Neural progenitor cell (in vitro differentiated cells): Measurements from ENCODE around the gene FLAD1. TPM values are rescaled to one million over a fixed set of nuclear protein-coding genes. Genes with fewer than 3 reads are reported as not detected.
A peak's percentile ranks its signal among the peaks of the same experiment; 100 is the strongest.

ENCODE experiments used
- DNase-seq: peaks from one replicate; pipeline ENCODE4 v3.0.0-alpha.2; 2016; ENCODE audit warnings: low spot score
- H2AFZ ChIP-seq: fragments of 200-600 bp; sonication (generic); replicated peaks from 2 replicates; pipeline ENCODE4 v1.6.1; 2016; ENCODE audit warnings: antibody characterized with exemption
- H3F3A ChIP-seq: fragments of 200-600 bp; sonication (generic); 2 replicates; pipeline ENCODE4 v1.6.1; 2016; ENCODE audit warnings: antibody characterized with exemption, low read depth
- H3K27ac ChIP-seq: fragments of 200-600 bp; sonication (generic); 2 replicates; pipeline ENCODE4 v1.5.1; 2016; ENCODE audit warnings: mild to moderate bottlenecking
- H3K27me3 ChIP-seq: fragments of 200-600 bp; sonication (generic); 2 replicates; pipeline ENCODE4 v1.6.1; 2016; ENCODE audit warnings: mild to moderate bottlenecking, moderate library complexity
- H3K36me3 ChIP-seq: fragments of 200-600 bp; sonication (generic); 2 replicates; pipeline ENCODE4 v1.5.1; 2016
- H3K4me1 ChIP-seq: fragments of 200-600 bp; sonication (generic); 2 replicates; pipeline ENCODE4 v1.6.1; 2016; ENCODE audit warnings: mixed run types
- H3K4me2 ChIP-seq: fragments of 200-600 bp; sonication (generic); 2 replicates; pipeline ENCODE4 v1.6.1; 2016
- H3K4me3 ChIP-seq: fragments of 200-600 bp; sonication (generic); 2 replicates; pipeline ENCODE4 v1.5.1; 2016
- H3K79me2 ChIP-seq: fragments of 200-600 bp; sonication (generic); 2 replicates; pipeline ENCODE4 v1.6.1; 2016; ENCODE audit warnings: low read depth
- H3K9ac ChIP-seq: fragments of 200-600 bp; sonication (generic); 2 replicates; pipeline ENCODE4 v1.6.1; 2016
- H3K9me3 ChIP-seq: fragments of 200-600 bp; sonication (generic); 2 replicates; pipeline ENCODE4 v1.5.1; 2016; ENCODE audit warnings: low read depth
- H4K20me1 ChIP-seq: fragments of 200-600 bp; sonication (generic); 2 replicates; pipeline ENCODE4 v1.6.1; 2016; ENCODE audit warnings: low read depth
- H3K27ac Mint-ChIP-seq: 3 replicates; pipeline ENCODE4 v1.8.0; 2021; ENCODE audit warnings: mixed read lengths
- H3K27me3 Mint-ChIP-seq: 2 replicates; pipeline ENCODE4 v1.8.0; 2022; ENCODE audit warnings: low read depth, mild to moderate bottlenecking, inconsistent platforms, moderate library complexity, mixed read lengths; ENCODE audit not compliant: insufficient read depth
- H3K36me3 Mint-ChIP-seq: 3 replicates; pipeline ENCODE4 v1.8.0; 2021; ENCODE audit warnings: mixed read lengths
- H3K4me1 Mint-ChIP-seq: 3 replicates; pipeline ENCODE4 v1.8.0; 2021; ENCODE audit warnings: mixed read lengths
- H3K4me3 Mint-ChIP-seq: 3 replicates; pipeline ENCODE4 v1.8.0; 2021; ENCODE audit warnings: mild to moderate bottlenecking, moderate library complexity, mixed read lengths
- H3K9me3 Mint-ChIP-seq: 3 replicates; pipeline ENCODE4 v1.8.0; 2020; ENCODE audit warnings: mixed read lengths
- EZH2 ChIP-seq: fragments of 200-600 bp; sonication (generic); IDR thresholded peaks from 2 replicates; pipeline ENCODE4 v1.6.1; 2017; ENCODE audit warnings: antibody characterized with exemption, mild to moderate bottlenecking, moderate library complexity
- EZH2phosphoT487 ChIP-seq: fragments of 200-600 bp; sonication (generic); IDR thresholded peaks from 2 replicates; pipeline ENCODE4 v1.6.1; 2017; ENCODE audit warnings: antibody characterized with exemption
- total RNA-seq: library from RNA; depleted of rRNA; stranded (reverse); fragments of >200 nt; gene quantifications from 2 replicates; pipeline ENCODE4 v1.2.3, GENCODE V29; 2015; ENCODE audit warnings: low replicate concordance
- TF ChIP-seq, protein P1 (sequence below): fragments of 200-600 bp; sonication (generic); IDR thresholded peaks from 2 replicates; pipeline ENCODE4 v1.5.1; 2017; ENCODE audit warnings: antibody characterized with exemption, mild to moderate bottlenecking

The FLAD1 gene
- total RNA-seq, 1 donor from 2014 or later, result 19.3 TPM

GRCh38 chr1:155008015-155008941 is 25.1 kb downstream of the FLAD1 start:
- H3K36me3 Mint-ChIP-seq, result no peaks in the 10 kb centered on the region
- Histone ChIP-seq H3K36me3 (no peaks in the 10 kb centered on the region), H3K9ac (no peak overlapping the region), H4K20me1 (no peaks in the 10 kb centered on the region), H3F3A (peaks cover 22% of the 10 kb centered on the region), H2AFZ (no peak overlapping the region), H3K27ac (no peak overlapping the region), H3K27me3 (no peaks in the 10 kb centered on the region), H3K9me3 (no peaks in the 10 kb centered on the region), H3K4me3 (no peak overlapping the region), H3K79me2 (peaks cover 45% of the 10 kb centered on the region), H3K4me2 (peak overlapping the region; percentile 65), H3K4me1 (peaks cover 47% of the 10 kb centered on the region)
- no peak overlapping the region for H3K27ac Mint-ChIP-seq
- DNase-seq, result no peak
- peaks cover 2% of the 10 kb centered on the region for H3K27me3 Mint-ChIP-seq
- peaks cover 32% of the 10 kb centered on the region for H3K4me1 Mint-ChIP-seq
- TF ChIP-seq EZH2phosphoT487 (no peak), EZH2 (no peak)
- TF ChIP-seq, protein P1, sequence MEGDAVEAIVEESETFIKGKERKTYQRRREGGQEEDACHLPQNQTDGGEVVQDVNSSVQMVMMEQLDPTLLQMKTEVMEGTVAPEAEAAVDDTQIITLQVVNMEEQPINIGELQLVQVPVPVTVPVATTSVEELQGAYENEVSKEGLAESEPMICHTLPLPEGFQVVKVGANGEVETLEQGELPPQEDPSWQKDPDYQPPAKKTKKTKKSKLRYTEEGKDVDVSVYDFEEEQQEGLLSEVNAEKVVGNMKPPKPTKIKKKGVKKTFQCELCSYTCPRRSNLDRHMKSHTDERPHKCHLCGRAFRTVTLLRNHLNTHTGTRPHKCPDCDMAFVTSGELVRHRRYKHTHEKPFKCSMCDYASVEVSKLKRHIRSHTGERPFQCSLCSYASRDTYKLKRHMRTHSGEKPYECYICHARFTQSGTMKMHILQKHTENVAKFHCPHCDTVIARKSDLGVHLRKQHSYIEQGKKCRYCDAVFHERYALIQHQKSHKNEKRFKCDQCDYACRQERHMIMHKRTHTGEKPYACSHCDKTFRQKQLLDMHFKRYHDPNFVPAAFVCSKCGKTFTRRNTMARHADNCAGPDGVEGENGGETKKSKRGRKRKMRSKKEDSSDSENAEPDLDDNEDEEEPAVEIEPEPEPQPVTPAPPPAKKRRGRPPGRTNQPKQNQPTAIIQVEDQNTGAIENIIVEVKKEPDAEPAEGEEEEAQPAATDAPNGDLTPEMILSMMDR, result no peak
- H3K4me3 Mint-ChIP-seq, result no peak overlapping the region
- H3K9me3 Mint-ChIP-seq, result peaks cover 2% of the 10 kb centered on the region

- Histone ChIP-seq H3K4me2 (peak overlapping the region; percentile 65), H3K27me3 (no peaks in the 10 kb centered on the region), H3K27ac (no peak overlapping the region), H3K4me1 (peaks cover 40% of the 10 kb centered on the region), H3K79me2 (peaks cover 37% of the 10 kb centered on the region), H3F3A (peaks cover 21% of the 10 kb centered on the region), H3K9me3 (no peaks in the 10 kb centered on the region), H2AFZ (no peak overlapping the region), H4K20me1 (no peaks in the 10 kb centered on the region), H3K9ac (no peak overlapping the region), H3K36me3 (no peaks in the 10 kb centered on the region), H3K4me3 (no peak overlapping the region)
- Mint-ChIP-seq H3K27ac (no peak overlapping the region), H3K9me3 (peaks cover 2% of the 10 kb centered on the region), H3K4me1 (peaks cover 25% of the 10 kb centered on the region), H3K4me3 (no peak overlapping the region), H3K27me3 (peaks cover 2% of the 10 kb centered on the region), H3K36me3 (no peaks in the 10 kb centered on the region)
- no peak for DNase-seq
- TF ChIP-seq EZH2phosphoT487, result no peak
- TF ChIP-seq, protein P1, result no peak
- TF ChIP-seq EZH2, result no peak
Measured at GRCh38 chr1:155009221-155009711, 26.1 kb downstream of the FLAD1 start.

GRCh38 chr1:155009742-155010141 is 26.6 kb downstream of the FLAD1 start:
- Histone ChIP-seq H3K4me3 (no peak overlapping the region), H3K79me2 (peaks cover 32% of the 10 kb centered on the region), H3F3A (peaks cover 19% of the 10 kb centered on the region), H4K20me1 (no peaks in the 10 kb centered on the region), H3K4me2 (no peak overlapping the region), H3K27me3 (no peaks in the 10 kb centered on the region), H3K27ac (no peak overlapping the region), H3K9me3 (no peaks in the 10 kb centered on the region), H3K36me3 (no peaks in the 10 kb centered on the region), H3K4me1 (peaks cover 36% of the 10 kb centered on the region), H2AFZ (no peak overlapping the region), H3K9ac (no peak overlapping the region)
- H3K4me1 Mint-ChIP-seq, result peaks cover 20% of the 10 kb centered on the region
- no peak overlapping the region for H3K27ac Mint-ChIP-seq
- H3K4me3 Mint-ChIP-seq, result no peak overlapping the region
- DNase-seq, result no peak
- H3K36me3 Mint-ChIP-seq, result no peaks in the 10 kb centered on the region
- no peak for TF ChIP-seq EZH2phosphoT487
- TF ChIP-seq EZH2, result no peak
- TF ChIP-seq, protein P1, result no peak
- H3K9me3 Mint-ChIP-seq, result no peaks in the 10 kb centered on the region
- peaks cover 2% of the 10 kb centered on the region for H3K27me3 Mint-ChIP-seq
